Subcutaneous adipose tissue (tissue), 4 donors: ENCODE results near the gene VCAN. TPM values are rescaled to one million over a fixed set of nuclear protein-coding genes. Genes with fewer than 3 reads are reported as not detected.

Source experiments
- total RNA-seq, 4 donors: library from RNA; depleted of rRNA; stranded (reverse); fragments of >200 nt; gene quantifications; one replicate each; pipeline ENCODE4 v1.1.0, GENCODE V29; 2016
- TF ChIP-seq, protein P1 (sequence below): fragments of 450-650 bp; IDR thresholded peaks from one replicate; pipeline ENCODE4 v1.5.1; 2016; ENCODE audit warnings: low read depth, mild to moderate bottlenecking, control low read depth, antibody characterized with exemption, moderate library complexity

Gene VCAN
- total RNA-seq, 4 donors from 2014 or later: 101 to 308 (median 252) TPM

GRCh38 chr5:83488271-83488670, 16.7 kb downstream of the VCAN start:
- TF ChIP-seq, protein P1, sequence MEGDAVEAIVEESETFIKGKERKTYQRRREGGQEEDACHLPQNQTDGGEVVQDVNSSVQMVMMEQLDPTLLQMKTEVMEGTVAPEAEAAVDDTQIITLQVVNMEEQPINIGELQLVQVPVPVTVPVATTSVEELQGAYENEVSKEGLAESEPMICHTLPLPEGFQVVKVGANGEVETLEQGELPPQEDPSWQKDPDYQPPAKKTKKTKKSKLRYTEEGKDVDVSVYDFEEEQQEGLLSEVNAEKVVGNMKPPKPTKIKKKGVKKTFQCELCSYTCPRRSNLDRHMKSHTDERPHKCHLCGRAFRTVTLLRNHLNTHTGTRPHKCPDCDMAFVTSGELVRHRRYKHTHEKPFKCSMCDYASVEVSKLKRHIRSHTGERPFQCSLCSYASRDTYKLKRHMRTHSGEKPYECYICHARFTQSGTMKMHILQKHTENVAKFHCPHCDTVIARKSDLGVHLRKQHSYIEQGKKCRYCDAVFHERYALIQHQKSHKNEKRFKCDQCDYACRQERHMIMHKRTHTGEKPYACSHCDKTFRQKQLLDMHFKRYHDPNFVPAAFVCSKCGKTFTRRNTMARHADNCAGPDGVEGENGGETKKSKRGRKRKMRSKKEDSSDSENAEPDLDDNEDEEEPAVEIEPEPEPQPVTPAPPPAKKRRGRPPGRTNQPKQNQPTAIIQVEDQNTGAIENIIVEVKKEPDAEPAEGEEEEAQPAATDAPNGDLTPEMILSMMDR: no peak

GRCh38 chr5:83488821-83489220, 17.3 kb downstream of the VCAN start:
- TF ChIP-seq, protein P1: no peak

DNA sequence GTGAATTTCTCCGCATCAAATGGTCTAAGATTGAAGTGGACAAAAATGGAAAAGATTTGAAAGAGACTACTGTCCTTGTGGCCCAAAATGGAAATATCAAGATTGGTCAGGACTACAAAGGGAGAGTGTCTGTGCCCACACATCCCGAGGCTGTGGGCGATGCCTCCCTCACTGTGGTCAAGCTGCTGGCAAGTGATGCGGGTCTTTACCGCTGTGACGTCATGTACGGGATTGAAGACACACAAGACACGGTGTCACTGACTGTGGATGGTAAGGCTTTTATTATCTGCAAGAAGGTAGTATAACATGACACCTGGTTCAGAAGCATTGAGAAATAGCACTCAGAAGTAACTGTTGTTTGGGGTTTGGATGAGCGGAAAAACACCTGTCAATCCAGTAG, 18.7 kb downstream of the VCAN start:
- TF ChIP-seq, protein P1: no peak

DNA sequence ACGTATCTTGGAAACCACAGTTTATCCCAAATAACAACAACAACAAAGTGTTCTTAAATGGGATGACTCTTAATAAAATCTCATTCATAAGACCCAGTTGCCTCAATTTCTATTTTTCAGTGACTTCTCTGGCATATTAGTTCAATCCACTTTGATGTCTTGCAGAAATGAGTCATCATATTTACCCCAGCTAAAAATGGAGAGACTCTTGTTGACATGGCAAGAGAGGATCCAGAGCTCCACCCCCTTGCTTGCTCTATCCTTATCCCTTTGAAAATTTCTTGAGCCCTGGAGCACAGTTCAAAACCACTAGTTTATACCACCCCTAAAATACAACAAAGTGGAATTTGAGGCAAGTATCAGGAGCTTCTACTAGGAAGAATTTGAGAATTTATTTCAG, 20.8 kb downstream of the VCAN start:
- TF ChIP-seq, protein P1: no peak

DNA sequence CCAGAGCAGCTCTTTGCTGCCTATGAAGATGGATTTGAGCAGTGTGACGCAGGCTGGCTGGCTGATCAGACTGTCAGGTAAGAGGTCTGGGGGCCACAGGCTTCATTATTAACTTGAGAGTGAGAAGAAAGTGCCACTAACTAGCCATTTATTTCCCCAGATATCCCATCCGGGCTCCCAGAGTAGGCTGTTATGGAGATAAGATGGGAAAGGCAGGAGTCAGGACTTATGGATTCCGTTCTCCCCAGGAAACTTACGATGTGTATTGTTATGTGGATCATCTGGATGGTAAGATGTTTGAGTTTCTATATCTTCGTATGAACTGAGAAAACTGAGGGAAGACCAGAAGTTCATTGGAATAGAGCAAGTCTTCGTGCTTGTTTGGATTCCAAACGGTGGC, 22.1 kb downstream of the VCAN start:
- TF ChIP-seq, protein P1: no peak

DNA sequence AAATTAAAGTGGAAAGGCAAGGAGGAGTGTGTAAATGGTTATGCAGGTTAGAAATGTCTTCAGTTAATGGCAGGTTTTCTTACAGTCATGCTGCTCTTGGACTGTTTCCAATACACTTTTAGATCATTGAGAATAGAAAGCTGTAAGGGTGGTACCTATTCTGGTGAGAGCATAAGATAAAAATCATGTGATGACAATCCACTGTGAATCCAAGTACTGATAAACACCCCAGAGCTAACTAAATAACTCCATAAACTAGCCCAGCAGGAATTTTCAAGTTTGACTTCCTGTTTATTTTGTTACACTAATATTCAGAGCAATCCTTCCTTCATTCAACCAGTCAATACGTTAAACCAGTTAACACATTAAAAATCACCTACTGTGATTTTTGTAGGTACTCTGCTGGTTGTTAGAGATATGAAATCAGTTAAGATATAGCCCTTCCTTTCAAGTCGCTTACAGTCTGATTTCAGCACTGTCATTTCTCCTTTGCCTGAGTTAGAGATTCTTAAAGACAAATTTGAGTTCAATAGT, 22.6 kb downstream of the VCAN start:
- TF ChIP-seq, protein P1: no peak

DNA sequence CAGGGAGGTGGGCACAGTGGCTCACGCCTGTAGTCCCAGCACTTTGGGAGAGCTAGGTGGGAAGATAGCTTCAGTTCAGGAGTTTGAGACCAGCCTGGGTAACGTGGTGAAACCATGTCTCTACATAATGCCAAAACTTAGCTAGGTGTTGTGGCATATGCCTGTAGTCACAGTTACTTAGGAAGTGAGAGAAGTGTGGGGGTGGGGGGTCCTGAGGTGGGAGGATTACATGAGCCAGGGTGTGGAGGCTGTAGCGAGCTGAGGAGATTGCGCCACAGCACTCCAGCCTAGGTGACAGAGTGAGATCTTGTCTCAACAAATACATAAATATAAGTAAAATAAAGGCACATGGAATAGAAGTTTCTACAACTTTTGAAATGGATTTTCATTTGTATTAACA, 23.1 kb downstream of the VCAN start:
- TF ChIP-seq, protein P1: no peak
